HepG2 (cell line): ENCODE results near the gene FNDC3B. TPM values are rescaled to one million over a fixed set of nuclear protein-coding genes. Genes with fewer than 3 reads are reported as not detected.

ENCODE experiments used
- CAMTA2 ChIP-seq: sonication (generic); formaldehyde crosslinking; IDR thresholded peaks from 2 replicates; pipeline ENCODE4 v1.4.0; 2020; ENCODE audit warnings: mild to moderate bottlenecking, missing genetic modification reagents, borderline replicate concordance
- CEBPB ChIP-seq: IDR thresholded peaks from 2 replicates; pipeline ENCODE4 v1.6.1; 2011; ENCODE audit warnings: low read depth, low read length, improper control_type of control experiment, borderline replicate concordance
- ELF4 ChIP-seq: sonication (generic); formaldehyde crosslinking; IDR thresholded peaks from 2 replicates; pipeline ENCODE4 v1.5.0; 2020; ENCODE audit warnings: missing genetic modification reagents, mild to moderate bottlenecking, moderate library complexity, borderline replicate concordance
- FOXA3 ChIP-seq: IDR thresholded peaks from 2 replicates; pipeline ENCODE4 v1.6.1; 2016; ENCODE audit warnings: missing genetic modification reagents, missing compliant biosample characterization
- HMG20B ChIP-seq: conservative IDR thresholded peaks from 2 replicates; pipeline ENCODE4 v1.6.1; 2016; ENCODE audit warnings: missing genetic modification reagents, missing compliant biosample characterization
- IRF2 ChIP-seq: IDR thresholded peaks from 2 replicates; pipeline ENCODE4 v1.6.1; 2018; ENCODE audit warnings: missing genetic modification reagents, missing compliant biosample characterization
- JUN ChIP-seq: sonication (generic); formaldehyde crosslinking; IDR thresholded peaks from 2 replicates; pipeline ENCODE4 v1.4.0; 2020; ENCODE audit warnings: mild to moderate bottlenecking, missing genetic modification reagents
- LCORL ChIP-seq, 2 experiments: fragments of 450-650 bp in 1 of 2; sonication (generic) in 1 of 2; formaldehyde crosslinking in 1 of 2; IDR thresholded peaks; 2 replicates each; pipeline versions ENCODE4 v1.5.0 to v1.6.1; 2017 to 2020; ENCODE audit warnings: antibody characterized with exemption in 1 of 2, missing genetic modification reagents in 1 of 2
- NFATC3 ChIP-seq: sonication (generic); formaldehyde crosslinking; IDR thresholded peaks from 2 replicates; pipeline ENCODE4 v1.5.1; 2020; ENCODE audit warnings: mild to moderate bottlenecking, missing genetic modification reagents
- PHF8 ChIP-seq: sonication (generic); formaldehyde crosslinking; IDR thresholded peaks from 2 replicates; pipeline ENCODE4 v1.5.0; 2020; ENCODE audit warnings: missing genetic modification reagents
- SIX4 ChIP-seq: sonication (generic); formaldehyde crosslinking; IDR thresholded peaks from 2 replicates; pipeline ENCODE4 v1.4.0; 2020; ENCODE audit warnings: missing genetic modification reagents
- SMYD3 ChIP-seq: sonication (generic); formaldehyde crosslinking; IDR thresholded peaks from 2 replicates; pipeline ENCODE4 v1.8.1; 2023; ENCODE audit warnings: mild to moderate bottlenecking, missing genetic modification reagents
- THAP9 ChIP-seq: sonication (generic); formaldehyde crosslinking; IDR thresholded peaks from 2 replicates; pipeline ENCODE4; 2020; ENCODE audit warnings: missing genetic modification reagents, mild to moderate bottlenecking, borderline replicate concordance
- ZBTB37 ChIP-seq: sonication (generic); formaldehyde crosslinking; IDR thresholded peaks from 2 replicates; pipeline ENCODE4 v1.4.0; 2020; ENCODE audit warnings: mild to moderate bottlenecking, missing genetic modification reagents
- ZBTB8A ChIP-seq: sonication (generic); formaldehyde crosslinking; IDR thresholded peaks from 2 replicates; pipeline ENCODE4 v1.4.0; 2020; ENCODE audit warnings: mild to moderate bottlenecking, low read depth, missing genetic modification reagents, borderline replicate concordance
- ZFYVE20 ChIP-seq: sonication (generic); formaldehyde crosslinking; IDR thresholded peaks from 2 replicates; pipeline ENCODE4 v1.8.0; 2023; ENCODE audit warnings: low read depth, mild to moderate bottlenecking, moderate library complexity, missing genetic modification reagents, borderline replicate concordance
- ZMYM4 ChIP-seq: sonication (generic); formaldehyde crosslinking; IDR thresholded peaks from 2 replicates; pipeline ENCODE4 v1.8.1; 2023; ENCODE audit warnings: mild to moderate bottlenecking, missing genetic modification reagents
- ZNF687 ChIP-seq: sonication (generic); formaldehyde crosslinking; IDR thresholded peaks from 2 replicates; pipeline ENCODE4 v1.5.1; 2020; ENCODE audit warnings: mild to moderate bottlenecking, missing genetic modification reagents, moderate library complexity
- ZNF704 ChIP-seq: sonication (generic); formaldehyde crosslinking; IDR thresholded peaks from 2 replicates; pipeline ENCODE4 v1.8.1; 2023; ENCODE audit warnings: mild to moderate bottlenecking, inconsistent platforms, moderate library complexity, missing genetic modification reagents, borderline replicate concordance
- ZNF747 ChIP-seq: sonication (generic); formaldehyde crosslinking; IDR thresholded peaks from 2 replicates; pipeline ENCODE4 v1.8.1; 2023; ENCODE audit warnings: missing genetic modification reagents, mild to moderate bottlenecking, borderline replicate concordance
- ZNF850 ChIP-seq: sonication (generic); formaldehyde crosslinking; conservative IDR thresholded peaks from 2 replicates; pipeline ENCODE4 v1.9.0; 2021; ENCODE audit warnings: mild to moderate bottlenecking, missing genetic modification reagents
- polyA plus RNA-seq, 8 experiments: library from polyadenylated mRNA; depleted of rRNA in 3 of 8; stranded (reverse) in 7 of 8; unstranded in 1 of 8; fragments of >200 nt; fragmentation: Illumina TruSeq in 4 of 8; extraction: Trizol in 4 of 8; gene quantifications; 2 replicates each; pipeline versions ENCODE4 v1.2.1 to v1.2.3, GENCODE V29; 2011 to 2016; ENCODE audit warnings: low read depth in 4 of 8, missing spikeins in 1 of 8, mixed read lengths in 1 of 8; ENCODE audit not compliant: insufficient read depth in 1 of 8
- total RNA-seq, 5 experiments: library from RNA; depleted of rRNA; stranded (reverse); fragments of >200 nt; fragmentation: Illumina TruSeq; extraction: Trizol; gene quantifications; 2 replicates each; pipeline ENCODE4 v1.2.3, GENCODE V29; 2016; ENCODE audit warnings: low read depth in 1 of 5

Gene FNDC3B
- total and polyA plus RNA-seq, 2 of the 13 experiments (the other 11 are each of a cell fraction or from before 2014, with no cell fraction given) = 74.8 to 103 TPM

- TF ChIP-seq ELF4 (CRISPR knock-in tag) (no peak), HMG20B (CRISPR knock-in tag) (no peak), SIX4 (no peak), ZNF850 (CRISPR knock-in tag) (no peak), ZBTB8A (CRISPR knock-in tag) (no peak), ZNF704 (CRISPR knock-in tag) (no peak), PHF8 (CRISPR knock-in tag) (no peak), ZNF747 (CRISPR knock-in tag) (no peak), FOXA3 (CRISPR knock-in tag) (peak; percentile 92), THAP9 (CRISPR knock-in tag) (no peak), JUN (CRISPR knock-in tag) (no peak), CAMTA2 (CRISPR knock-in tag) (no peak), ZMYM4 (CRISPR knock-in tag) (peak; percentile 91), CEBPB (0 out of 2 replicates have a peak, but pooled peaks have one; percentile 11), NFATC3 (CRISPR knock-in tag) (no peak), LCORL (IDR thresholded peaks at IDR 0.05) (no peak), LCORL (CRISPR knock-in tag; IDR thresholded peaks at IDR 0.05) (peak; percentile 55; the same call in 1 of the 2 replicates), ZBTB37 (CRISPR knock-in tag) (no peak), ZFYVE20 (no peak), ZNF687 (peak; percentile 67), IRF2 (CRISPR knock-in tag) (peak; percentile 58), SMYD3 (CRISPR knock-in tag) (no peak)
Measured at GRCh38 chr3:172083995-172084409, 44.6 kb downstream of the FNDC3B start (continued).
